ENCODE results near the gene PHF23.
A peak's percentile ranks its signal among the peaks of the same experiment; 100 is the strongest.

Gene PHF23

GRCh38 chr17:7258731-7259554 lies 19.7 kb upstream of the PHF23 start:
- Histone ChIP-seq H3K36me3 (replicated peaks in 1 of 2; ENCODE audit: control insufficient read depth in 2 of 2, insufficient read depth in 2 of 2, low read length in 2 of 2) (peaks cover 23 to 67% of the 10 kb centered on the region in 2 donors), H3K4ac (ENCODE audit: low read length) (no peak overlapping the region)
- no peak for DNase-seq (ENCODE audit: low spot score)

GRCh38 chr17:7256766-7257456 lies 17.7 kb upstream of the PHF23 start:
- H3K14ac ChIP-seq (ENCODE audit: low read length): no peak overlapping the region
- peaks cover 5% of the 10 kb centered on the region for H3K79me1 ChIP-seq (ENCODE audit: low read depth, low read length)
- no peak overlapping the region for H3K18ac ChIP-seq (ENCODE audit: low read length)
- no peak overlapping the region for H3K4me3 ChIP-seq (ENCODE audit: low read length in 2 of 2)
- no peak overlapping the region for H4K91ac ChIP-seq (ENCODE audit: low read depth, low read length, poor library complexity)
- H3K36me3 ChIP-seq (replicated peaks in 1 of 2; ENCODE audit: control insufficient read depth in 2 of 2, insufficient read depth in 2 of 2, low read length in 2 of 2): peaks cover 23 to 73% of the 10 kb centered on the region in 2 donors
- no peak overlapping the region for H3K23ac ChIP-seq (ENCODE audit: low read depth, low read length, poor library complexity)
- DNase-seq (ENCODE audit: low spot score): no peak
- no peak overlapping the region for H2AK5ac ChIP-seq (ENCODE audit: low read depth, low read length)
- H2BK5ac ChIP-seq (ENCODE audit: low read length): no peak overlapping the region
- no peak overlapping the region for H3K4me2 ChIP-seq (ENCODE audit: insufficient read depth, low read length, poor library complexity, severe bottlenecking)
- H2BK12ac ChIP-seq (ENCODE audit: low read length): no peak overlapping the region
- no peak overlapping the region for H2BK15ac ChIP-seq (ENCODE audit: low read length)
- no CpG with 5 or more reads among the region's 8 CpGs for WGBS, 2 donors (ENCODE audit: extremely low coverage in 2 of 2, insufficient read length in 2 of 2, insufficient replicate concordance in 1 of 2)
- no peak overlapping the region for H3K27ac ChIP-seq (replicated peaks; ENCODE audit: low read length)
- H2BK120ac ChIP-seq (ENCODE audit: low read depth, low read length): no peak overlapping the region
- H3K4ac ChIP-seq (ENCODE audit: low read length): no peak overlapping the region
- peak overlapping the region; percentile 35 for H3K9ac ChIP-seq (ENCODE audit: low read depth, low read length, poor library complexity)
- no peak overlapping the region for H2AFZ ChIP-seq (ENCODE audit: low read length)
- peaks cover 2 to 3% of the 10 kb centered on the region in 2 donors for H3K4me1 ChIP-seq (ENCODE audit: control insufficient read depth in 2 of 2, insufficient read depth in 1 of 2, low read depth in 1 of 2, low read length in 2 of 2)
- H4K8ac ChIP-seq (ENCODE audit: low read depth, low read length): no peak overlapping the region
- no peaks in the 10 kb centered on the region for H3K9me3 ChIP-seq (replicated peaks in 1 of 2; ENCODE audit: control insufficient read depth in 2 of 2, insufficient read depth in 1 of 2, low read depth in 1 of 2, low read length in 2 of 2)
- H3K27me3 ChIP-seq (ENCODE audit: control insufficient read depth in 3 of 3, insufficient read depth in 3 of 3, low read depth in 1 of 3, low read length in 3 of 3): peaks cover 9 to 19% (median 18%) of the 10 kb centered on the region in 3 experiments

More at GRCh38 chr17:7258731-7259554, 19.7 kb upstream of the PHF23 start:
- Histone ChIP-seq H3K27me3 (ENCODE audit: control insufficient read depth in 3 of 3, insufficient read depth in 3 of 3, low read depth in 1 of 3, low read length in 3 of 3) (peaks cover 20 to 39% (median 39%) of the 10 kb centered on the region in 3 experiments), H3K4me2 (ENCODE audit: insufficient read depth, low read length, poor library complexity, severe bottlenecking) (no peak overlapping the region), H2BK15ac (ENCODE audit: low read length) (no peak overlapping the region), H2AFZ (ENCODE audit: low read length) (no peak overlapping the region), H3K9ac (ENCODE audit: low read depth, low read length, poor library complexity) (no peak overlapping the region), H3K14ac (ENCODE audit: low read length) (no peak overlapping the region), H3K23ac (ENCODE audit: low read depth, low read length, poor library complexity) (no peak overlapping the region), H2BK5ac (ENCODE audit: low read length) (no peak overlapping the region), H4K91ac (ENCODE audit: low read depth, low read length, poor library complexity) (no peak overlapping the region), H3K79me1 (ENCODE audit: low read depth, low read length) (peaks cover 5% of the 10 kb centered on the region), H3K4me1 (ENCODE audit: control insufficient read depth in 2 of 2, insufficient read depth in 1 of 2, low read depth in 1 of 2, low read length in 2 of 2) (peaks cover 7 to 11% of the 10 kb centered on the region in 2 donors), H3K9me3 (replicated peaks in 1 of 2; ENCODE audit: control insufficient read depth in 2 of 2, insufficient read depth in 1 of 2, low read depth in 1 of 2, low read length in 2 of 2) (no peaks in the 10 kb centered on the region), H2AK5ac (ENCODE audit: low read depth, low read length) (no peak overlapping the region), H3K27ac (replicated peaks; ENCODE audit: low read length) (no peak overlapping the region), H3K18ac (ENCODE audit: low read length) (no peak overlapping the region), H3K4me3 (ENCODE audit: low read length in 2 of 2) (no peak overlapping the region), H4K8ac (ENCODE audit: low read depth, low read length) (no peak overlapping the region), H2BK12ac (ENCODE audit: low read length) (no peak overlapping the region), H2BK120ac (ENCODE audit: low read depth, low read length) (no peak overlapping the region)
- WGBS, 2 donors (ENCODE audit: extremely low coverage in 2 of 2, insufficient read length in 2 of 2, insufficient replicate concordance in 1 of 2): no CpG with 5 or more reads among the region's 7 CpGs

- Histone ChIP-seq H4K8ac (ENCODE audit: low read depth, low read length) (no peak overlapping the region), H3K9me3 (replicated peaks in 1 of 2; ENCODE audit: control insufficient read depth in 2 of 2, insufficient read depth in 1 of 2, low read depth in 1 of 2, low read length in 2 of 2) (no peaks in the 10 kb centered on the region), H3K18ac (ENCODE audit: low read length) (no peak overlapping the region), H3K9ac (ENCODE audit: low read depth, low read length, poor library complexity) (no peak overlapping the region), H3K4me3 (ENCODE audit: low read length in 2 of 2) (no peak overlapping the region), H3K4ac (ENCODE audit: low read length) (no peak overlapping the region), H2BK12ac (ENCODE audit: low read length) (no peak overlapping the region), H2BK120ac (ENCODE audit: low read depth, low read length) (no peak overlapping the region), H3K23ac (ENCODE audit: low read depth, low read length, poor library complexity) (peak overlapping the region; percentile 22), H3K4me2 (ENCODE audit: insufficient read depth, low read length, poor library complexity, severe bottlenecking) (no peak overlapping the region), H3K79me1 (ENCODE audit: low read depth, low read length) (peaks cover 9% of the 10 kb centered on the region), H3K27me3 (ENCODE audit: control insufficient read depth in 3 of 3, insufficient read depth in 3 of 3, low read depth in 1 of 3, low read length in 3 of 3) (no peaks in the 10 kb centered on the region), H2AFZ (ENCODE audit: low read length) (no peak overlapping the region), H3K36me3 (replicated peaks in 1 of 2; ENCODE audit: control insufficient read depth in 2 of 2, insufficient read depth in 2 of 2, low read length in 2 of 2) (peaks cover 25 to 60% of the 10 kb centered on the region in 2 donors), H2BK15ac (ENCODE audit: low read length) (no peak overlapping the region), H2BK5ac (ENCODE audit: low read length) (no peak overlapping the region), H3K27ac (replicated peaks; ENCODE audit: low read length) (no peak overlapping the region), H2AK5ac (ENCODE audit: low read depth, low read length) (no peak overlapping the region), H4K91ac (ENCODE audit: low read depth, low read length, poor library complexity) (no peak overlapping the region), H3K4me1 (ENCODE audit: control insufficient read depth in 2 of 2, insufficient read depth in 1 of 2, low read depth in 1 of 2, low read length in 2 of 2) (peaks cover 11 to 13% of the 10 kb centered on the region in 2 donors), H3K14ac (ENCODE audit: low read length) (no peak overlapping the region)
- no peak for DNase-seq (ENCODE audit: low spot score)
- no CpG with 5 or more reads among the region's 4 CpGs for WGBS, 2 donors (ENCODE audit: extremely low coverage in 2 of 2, insufficient read length in 2 of 2, insufficient replicate concordance in 1 of 2)
These were observed 15.3 kb upstream of the PHF23 start for GRCh38 chr17:7254511-7254910.

GRCh38 chr17:7253082-7253481 lies 13.8 kb upstream of the PHF23 start:
- no peak overlapping the region for H4K91ac ChIP-seq (ENCODE audit: low read depth, low read length, poor library complexity)
- H2BK12ac ChIP-seq (ENCODE audit: low read length): no peak overlapping the region
- no CpG with 5 or more reads among the region's 5 CpGs for WGBS, 2 donors (ENCODE audit: extremely low coverage in 2 of 2, insufficient read length in 2 of 2, insufficient replicate concordance in 1 of 2)
- H3K4me1 ChIP-seq (ENCODE audit: control insufficient read depth in 2 of 2, insufficient read depth in 1 of 2, low read depth in 1 of 2, low read length in 2 of 2): peaks cover 11 to 13% of the 10 kb centered on the region in 2 donors
- DNase-seq (ENCODE audit: low spot score): no peak
- H3K4ac ChIP-seq (ENCODE audit: low read length): no peak overlapping the region
- H3K36me3 ChIP-seq (replicated peaks in 1 of 2; ENCODE audit: control insufficient read depth in 2 of 2, insufficient read depth in 2 of 2, low read length in 2 of 2): peaks cover 14 to 52% of the 10 kb centered on the region in 2 donors
- H3K27me3 ChIP-seq (ENCODE audit: control insufficient read depth in 3 of 3, insufficient read depth in 3 of 3, low read depth in 1 of 3, low read length in 3 of 3): no peaks in the 10 kb centered on the region
- no peak overlapping the region for H2BK5ac ChIP-seq (ENCODE audit: low read length)
- H2AFZ ChIP-seq (ENCODE audit: low read length): no peak overlapping the region
- no peak overlapping the region for H2BK15ac ChIP-seq (ENCODE audit: low read length)
- no peak overlapping the region for H3K9ac ChIP-seq (ENCODE audit: low read depth, low read length, poor library complexity)
- H3K9me3 ChIP-seq (replicated peaks in 1 of 2; ENCODE audit: control insufficient read depth in 2 of 2, insufficient read depth in 1 of 2, low read depth in 1 of 2, low read length in 2 of 2): no peaks in the 10 kb centered on the region
- no peak overlapping the region for H3K14ac ChIP-seq (ENCODE audit: low read length)
- peaks cover 16% of the 10 kb centered on the region for H3K79me1 ChIP-seq (ENCODE audit: low read depth, low read length)
- H4K8ac ChIP-seq (ENCODE audit: low read depth, low read length): no peak overlapping the region
- H3K4me2 ChIP-seq (ENCODE audit: insufficient read depth, low read length, poor library complexity, severe bottlenecking): peak overlapping the region; percentile 83
- H3K4me3 ChIP-seq (ENCODE audit: low read length in 2 of 2): peak overlapping the region in 1 of 2 donors; percentile 64
- H3K27ac ChIP-seq (replicated peaks; ENCODE audit: low read length): no peak overlapping the region
- no peak overlapping the region for H2AK5ac ChIP-seq (ENCODE audit: low read depth, low read length)
- no peak overlapping the region for H3K18ac ChIP-seq (ENCODE audit: low read length)
- no peak overlapping the region for H3K23ac ChIP-seq (ENCODE audit: low read depth, low read length, poor library complexity)
- no peak overlapping the region for H2BK120ac ChIP-seq (ENCODE audit: low read depth, low read length)

Measured in neuronal stem cell (in vitro differentiated cells).